Body of pancreas (tissue), 4 donors: Measurements from ENCODE around the gene SHC4. TPM values are rescaled to one million over a fixed set of nuclear protein-coding genes. Genes with fewer than 3 reads are reported as not detected.

Source experiments
- ATAC-seq: fragments of 150-250 bp; one replicate; pipeline ENCODE4 v1.9.1; 2016
- DNase-seq, 4 donors: peaks; one replicate each; pipeline ENCODE4 v3.0.0-alpha.2; 2019
- H3K27ac ChIP-seq, 4 donors: fragments of 200-600 bp; sonication (generic); 1 replicate in 3 of 4; 2 replicates in 1 of 4; pipeline versions ENCODE4 v1.5.1 to v1.6.1; 2016 to 2019; ENCODE audit warnings: mild to moderate bottlenecking in 1 of 4, mixed read lengths in 1 of 4, moderate library complexity in 1 of 4
- H3K27me3 ChIP-seq, 2 donors: fragments of 200-600 bp; sonication (generic); one replicate each; pipeline ENCODE4 v1.6.0; 2016; ENCODE audit warnings: mild to moderate bottlenecking in 1 of 2
- H3K36me3 ChIP-seq, 2 donors: fragments of 200-600 bp; sonication (generic); replicated peaks in 1 of 2; 2 replicates each; pipeline ENCODE4 v1.5.1; 2016; ENCODE audit warnings: low read depth in 2 of 2; ENCODE audit not compliant: insufficient read depth in 1 of 2
- H3K4me1 ChIP-seq: fragments of 200-600 bp; sonication (generic); one replicate; pipeline ENCODE4 v1.6.0; 2016
- H3K4me3 ChIP-seq, 2 donors: fragments of 200-600 bp; sonication (generic); 1 replicate in 1 of 2; 2 replicates in 1 of 2; pipeline ENCODE4 v1.5.1; 2016 to 2019
- H3K9me3 ChIP-seq, 3 donors: fragments of 200-600 bp; sonication (generic); 1 replicate in 2 of 3; 2 replicates in 1 of 3; pipeline ENCODE4 v1.5.1; 2016
- POLR2A ChIP-seq, 3 donors: fragments of 450-650 bp; IDR thresholded peaks; one replicate each; pipeline ENCODE4 v1.6.1; 2016; ENCODE audit warnings: antibody characterized with exemption in 3 of 3, mild to moderate bottlenecking in 2 of 3
- WGBS, 2 donors: methylation state at CpG; one replicate each; pipeline ENCODE4 v1.1.5; 2017; 5-methylcytosine and 5-hydroxymethylcytosine counted together
- intact Hi-C: fragments of 100-400 bp; cut with DNase I; formaldehyde crosslinking; loops from one replicate; pipeline ENCODE4 v1.15.1; 2023
- total RNA-seq, 2 donors: library from RNA; depleted of rRNA; stranded (reverse); fragments of >200 nt; gene quantifications; one replicate each; pipeline ENCODE4 v1.1.0, GENCODE V29; 2016
- TF ChIP-seq, protein P1 (sequence below), 7 experiments: fragments of 450-650 bp in 4 of 7; fragments of 200-600 bp in 3 of 7; sonication (generic) in 3 of 7; IDR thresholded peaks; one replicate each; pipeline ENCODE4 v1.5.1; 2016 to 2019; ENCODE audit warnings: antibody characterized with exemption in 7 of 7

Gene SHC4
- total RNA-seq, 2 donors from 2014 or later = 0.78 TPM; not detected in 1

DNA sequence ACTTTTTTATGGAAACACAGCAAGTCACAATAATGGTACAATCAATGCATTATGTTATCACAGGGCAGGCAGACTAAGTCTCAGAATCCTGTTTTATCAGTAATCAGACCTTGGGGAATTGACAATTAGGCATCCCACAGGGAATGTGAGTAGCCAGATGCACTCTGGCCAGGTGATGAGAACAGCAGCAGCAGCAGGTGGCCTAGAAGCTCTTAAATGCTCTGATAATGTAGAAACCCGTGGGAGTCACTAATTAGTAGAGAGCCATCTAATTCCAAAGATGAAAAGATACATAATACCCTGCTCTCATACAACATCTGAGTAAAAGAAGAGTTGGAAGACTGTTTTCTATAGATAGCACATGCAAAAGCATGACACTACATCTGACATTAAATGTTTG is 165.4 kb downstream of the SHC4 start:
- TF ChIP-seq, protein P1, sequence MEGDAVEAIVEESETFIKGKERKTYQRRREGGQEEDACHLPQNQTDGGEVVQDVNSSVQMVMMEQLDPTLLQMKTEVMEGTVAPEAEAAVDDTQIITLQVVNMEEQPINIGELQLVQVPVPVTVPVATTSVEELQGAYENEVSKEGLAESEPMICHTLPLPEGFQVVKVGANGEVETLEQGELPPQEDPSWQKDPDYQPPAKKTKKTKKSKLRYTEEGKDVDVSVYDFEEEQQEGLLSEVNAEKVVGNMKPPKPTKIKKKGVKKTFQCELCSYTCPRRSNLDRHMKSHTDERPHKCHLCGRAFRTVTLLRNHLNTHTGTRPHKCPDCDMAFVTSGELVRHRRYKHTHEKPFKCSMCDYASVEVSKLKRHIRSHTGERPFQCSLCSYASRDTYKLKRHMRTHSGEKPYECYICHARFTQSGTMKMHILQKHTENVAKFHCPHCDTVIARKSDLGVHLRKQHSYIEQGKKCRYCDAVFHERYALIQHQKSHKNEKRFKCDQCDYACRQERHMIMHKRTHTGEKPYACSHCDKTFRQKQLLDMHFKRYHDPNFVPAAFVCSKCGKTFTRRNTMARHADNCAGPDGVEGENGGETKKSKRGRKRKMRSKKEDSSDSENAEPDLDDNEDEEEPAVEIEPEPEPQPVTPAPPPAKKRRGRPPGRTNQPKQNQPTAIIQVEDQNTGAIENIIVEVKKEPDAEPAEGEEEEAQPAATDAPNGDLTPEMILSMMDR (IDR thresholded peaks at IDR 0.05) = no peak
- TF ChIP-seq POLR2A (IDR thresholded peaks at IDR 0.05) = no peak
- Histone ChIP-seq H3K9me3 (no peaks in the 10 kb centered on the region), H3K4me3 (no peak overlapping the region), H3K4me1 (no peaks in the 10 kb centered on the region), H3K27ac (no peak overlapping the region), H3K36me3 (no peaks in the 10 kb centered on the region), H3K27me3 (no peaks in the 10 kb centered on the region)
- ATAC-seq (no peak), DNase-seq (no peak)
- WGBS, 2 donors = 63% methylated on average over 1 of the region's 1 CpG
- intact Hi-C loops = no loop called here

DNA sequence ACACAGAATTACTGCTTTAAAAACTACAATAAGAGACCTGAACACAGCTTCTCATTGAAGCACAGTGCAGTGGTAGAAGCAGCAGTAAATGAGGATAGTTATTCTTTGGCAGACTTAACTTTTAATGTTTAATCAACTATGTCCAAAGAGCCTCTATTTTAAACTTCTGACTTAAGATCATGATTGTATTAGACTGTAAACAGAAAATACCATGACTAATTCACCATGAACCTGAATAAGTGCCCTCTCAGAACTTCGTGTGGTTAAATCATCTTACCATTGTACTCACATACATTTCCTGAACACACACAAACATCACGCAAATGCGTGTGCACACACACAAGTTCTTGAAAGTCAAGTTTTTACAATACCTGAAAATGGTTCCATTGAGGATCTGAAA is 166.8 kb downstream of the SHC4 start:
- no peak for ATAC-seq
- Histone ChIP-seq H3K27ac (no peak overlapping the region), H3K36me3 (no peaks in the 10 kb centered on the region), H3K4me3 (no peak overlapping the region), H3K4me1 (no peaks in the 10 kb centered on the region), H3K27me3 (no peaks in the 10 kb centered on the region), H3K9me3 (no peaks in the 10 kb centered on the region)
- WGBS, 2 donors = 73 to 74% methylated on average over 3 of the region's 3 CpGs
- intact Hi-C loops = no loop called here
- no peak for DNase-seq
- TF ChIP-seq POLR2A (IDR thresholded peaks at IDR 0.05) = no peak
- TF ChIP-seq, protein P1 (IDR thresholded peaks at IDR 0.05) = no peak

DNA sequence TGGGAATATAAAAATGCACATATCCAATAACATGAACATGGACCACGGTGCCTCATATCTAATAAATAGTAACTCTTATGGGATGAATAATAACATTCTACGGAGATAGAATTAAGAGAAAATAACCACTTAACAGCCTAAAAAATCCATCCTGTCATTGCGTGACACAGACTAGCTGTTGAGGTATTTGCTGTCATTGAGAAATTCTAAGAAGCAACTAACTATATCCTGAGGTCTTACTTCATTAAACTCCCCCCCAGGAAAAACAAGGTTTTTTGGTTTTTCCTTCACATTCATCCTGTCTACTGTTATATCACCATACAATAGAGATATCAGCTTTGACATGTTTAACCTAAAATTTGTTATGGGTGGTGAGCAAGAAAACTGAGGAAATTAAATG is 167.2 kb downstream of the SHC4 start:
- intact Hi-C loops = no loop called here
- Histone ChIP-seq H3K9me3 (no peaks in the 10 kb centered on the region), H3K36me3 (no peaks in the 10 kb centered on the region), H3K27me3 (no peaks in the 10 kb centered on the region), H3K4me3 (no peak overlapping the region), H3K27ac (no peak overlapping the region), H3K4me1 (no peaks in the 10 kb centered on the region)
- DNase-seq (no peak), ATAC-seq (no peak)
- TF ChIP-seq, protein P1 (IDR thresholded peaks at IDR 0.05) = no peak
- TF ChIP-seq POLR2A (IDR thresholded peaks at IDR 0.05) = no peak
- 94 to 96% methylated on average over 3 of the region's 3 CpGs for WGBS, 2 donors

DNA sequence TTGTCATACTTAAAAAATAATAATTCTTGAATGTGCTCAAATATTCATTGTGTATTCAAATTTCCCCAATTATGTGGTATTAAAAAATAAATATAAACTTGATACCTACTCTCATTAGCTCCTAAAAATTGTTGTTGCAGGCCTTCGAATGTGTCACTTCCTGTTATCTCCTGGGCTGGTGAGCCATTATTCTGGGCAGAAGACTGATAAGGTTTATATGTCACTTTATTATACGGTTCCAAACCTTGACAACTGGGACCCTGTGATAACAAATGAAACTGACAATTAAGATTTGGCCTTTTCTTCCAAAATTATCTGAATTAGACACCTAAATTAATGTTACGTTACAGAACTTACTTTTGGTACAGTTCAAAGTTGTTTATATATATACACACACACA is 167.8 kb downstream of the SHC4 start:
- intact Hi-C loops = no loop called here
- no peak overlapping the region for H3K4me3 ChIP-seq
- 89% methylated on average over 3 of the region's 3 CpGs for WGBS, 2 donors
- H3K9me3 ChIP-seq = no peaks in the 10 kb centered on the region
- no peak overlapping the region for H3K27ac ChIP-seq
- H3K27me3 ChIP-seq = no peaks in the 10 kb centered on the region
- no peaks in the 10 kb centered on the region for H3K4me1 ChIP-seq
- no peak for TF ChIP-seq POLR2A (IDR thresholded peaks at IDR 0.05)
- TF ChIP-seq, protein P1 (IDR thresholded peaks at IDR 0.05) = no peak
- no peaks in the 10 kb centered on the region for H3K36me3 ChIP-seq
- ATAC-seq (no peak), DNase-seq (no peak)

DNA sequence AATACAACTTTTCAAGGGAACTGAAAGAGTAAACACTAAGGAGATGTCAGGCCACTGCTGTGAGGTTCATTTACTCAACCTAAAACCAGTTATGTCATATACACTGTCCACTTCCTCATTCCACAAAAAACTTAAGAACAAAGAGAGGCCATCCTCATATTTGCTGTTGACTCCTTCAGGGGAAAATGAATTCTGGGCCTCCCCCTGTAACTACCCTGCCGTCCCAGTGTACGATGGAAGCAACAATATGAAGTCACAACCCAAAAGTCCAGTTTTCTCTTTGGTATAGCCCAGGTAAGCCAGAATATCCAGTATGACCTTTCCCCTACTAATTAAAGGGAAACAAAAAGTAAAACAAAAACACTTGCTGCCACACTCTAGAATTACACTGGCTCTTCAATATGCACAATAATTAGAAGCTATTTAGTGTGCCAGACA is 169.0 kb downstream of the SHC4 start:
- Histone ChIP-seq H3K4me1 (no peaks in the 10 kb centered on the region), H3K27me3 (no peaks in the 10 kb centered on the region), H3K9me3 (no peaks in the 10 kb centered on the region), H3K36me3 (no peaks in the 10 kb centered on the region), H3K27ac (peak overlapping the region in 1 of 4 donors; percentile 21), H3K4me3 (no peak overlapping the region)
- ATAC-seq (peak; percentile 21), DNase-seq (no peak)
- TF ChIP-seq POLR2A (IDR thresholded peaks at IDR 0.05) = no peak
- TF ChIP-seq, protein P1 (IDR thresholded peaks at IDR 0.05) = no peak
- 77 to 94% methylated on average over 2 of the region's 2 CpGs for WGBS, 2 donors
- intact Hi-C loops = no loop called here
